Cardiac muscle cell (in vitro differentiated cells and primary cell): Measurements from ENCODE around the gene EED. TPM values are rescaled to one million over a fixed set of nuclear protein-coding genes. Genes with fewer than 3 reads are reported as not detected.
"Not testable (repeated sequence)": the region's sequence is repeated elsewhere in the genome, so short reads cannot be mapped to it uniquely, and the experiment has no call there.

Experiments used
- DNase-seq, 2 donors: peaks; one replicate each; pipeline versions ENCODE4 v3.0.0 to v3.0.0-alpha.2; 2010 to 2017; ENCODE audit warnings: low read depth in 1 of 2, low spot score in 1 of 2
- H3K27ac ChIP-seq: fragments of 200-600 bp; sonication (generic); 2 replicates; pipeline ENCODE4 v1.5.1; 2016
- H3K27me3 ChIP-seq: fragments of 200-600 bp; sonication (generic); 2 replicates; pipeline ENCODE4 v1.6.0; 2016; ENCODE audit warnings: control low read depth
- H3K36me3 ChIP-seq: fragments of 200-600 bp; sonication (generic); 2 replicates; pipeline ENCODE4 v1.5.1; 2016; ENCODE audit warnings: control low read depth
- H3K4me1 ChIP-seq: fragments of 200-600 bp; sonication (generic); 2 replicates; pipeline ENCODE4 v1.8.1; 2017; ENCODE audit warnings: low read depth, mild to moderate bottlenecking, mixed run types
- H3K4me3 ChIP-seq: fragments of 200-600 bp; sonication (generic); 2 replicates; pipeline ENCODE4 v1.5.1; 2016; ENCODE audit warnings: mild to moderate bottlenecking
- H3K9me3 ChIP-seq: fragments of 200-600 bp; sonication (generic); 2 replicates; pipeline ENCODE4 v1.5.1; 2017; ENCODE audit warnings: low read depth, mild to moderate bottlenecking, control low read depth
- polyA plus RNA-seq: library from polyadenylated mRNA; unstranded; fragments of >200 nt; fragmentation: Nextera tagmentation; extraction: Ambion mirVana; gene quantifications from 2 replicates; pipeline ENCODE4 v1.2.1, GENCODE V29; 2016
- total RNA-seq: library from RNA; depleted of rRNA; stranded (reverse); fragments of >200 nt; gene quantifications from 2 replicates; pipeline ENCODE4 v1.2.3, GENCODE V29; 2016
- TF ChIP-seq, protein P1 (sequence below): IDR thresholded peaks from 2 replicates; pipeline ENCODE4 v1.5.1; 2012; ENCODE audit warnings: low read depth, mild to moderate bottlenecking, low read length

The EED gene
- total and polyA plus RNA-seq, 2 experiments from 2014 or later, result 24.0 to 30.1 TPM

DNA sequence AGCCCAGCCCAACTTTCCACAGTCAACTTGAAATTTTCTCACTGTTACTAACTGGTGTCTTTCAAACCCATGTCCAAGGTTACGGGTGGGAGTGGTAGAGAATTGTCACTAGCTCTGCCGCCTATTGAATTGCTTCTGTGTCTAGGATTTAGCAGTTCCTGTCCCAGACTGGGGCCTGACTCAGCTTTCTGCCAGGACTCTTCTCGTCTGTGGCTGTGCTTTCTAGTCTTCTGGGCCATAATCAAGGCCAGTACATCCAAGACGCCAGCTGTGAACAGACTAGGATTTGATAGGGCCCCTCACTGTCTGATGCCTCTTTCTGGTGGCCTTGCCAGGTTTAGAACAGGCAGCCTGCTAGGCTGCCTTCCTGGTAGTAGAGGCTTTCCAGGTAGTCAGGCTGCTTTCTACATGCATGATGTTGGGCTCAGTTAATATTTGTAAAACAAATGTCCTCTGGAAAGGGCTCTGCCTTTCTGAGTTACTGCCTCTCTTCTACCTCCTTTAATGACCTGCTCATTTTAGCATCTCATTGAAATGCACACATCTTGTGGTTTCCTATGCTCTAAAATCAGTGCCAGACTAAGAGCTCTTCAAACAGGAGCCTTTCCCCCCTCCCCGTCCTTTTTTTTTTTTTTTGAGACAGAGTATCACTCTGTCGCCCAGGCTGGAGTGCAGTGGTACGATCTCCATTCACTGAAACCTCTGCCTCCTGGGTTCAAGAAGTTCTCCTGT lies 44.4 kb downstream of the EED start:
- TF ChIP-seq, protein P1, sequence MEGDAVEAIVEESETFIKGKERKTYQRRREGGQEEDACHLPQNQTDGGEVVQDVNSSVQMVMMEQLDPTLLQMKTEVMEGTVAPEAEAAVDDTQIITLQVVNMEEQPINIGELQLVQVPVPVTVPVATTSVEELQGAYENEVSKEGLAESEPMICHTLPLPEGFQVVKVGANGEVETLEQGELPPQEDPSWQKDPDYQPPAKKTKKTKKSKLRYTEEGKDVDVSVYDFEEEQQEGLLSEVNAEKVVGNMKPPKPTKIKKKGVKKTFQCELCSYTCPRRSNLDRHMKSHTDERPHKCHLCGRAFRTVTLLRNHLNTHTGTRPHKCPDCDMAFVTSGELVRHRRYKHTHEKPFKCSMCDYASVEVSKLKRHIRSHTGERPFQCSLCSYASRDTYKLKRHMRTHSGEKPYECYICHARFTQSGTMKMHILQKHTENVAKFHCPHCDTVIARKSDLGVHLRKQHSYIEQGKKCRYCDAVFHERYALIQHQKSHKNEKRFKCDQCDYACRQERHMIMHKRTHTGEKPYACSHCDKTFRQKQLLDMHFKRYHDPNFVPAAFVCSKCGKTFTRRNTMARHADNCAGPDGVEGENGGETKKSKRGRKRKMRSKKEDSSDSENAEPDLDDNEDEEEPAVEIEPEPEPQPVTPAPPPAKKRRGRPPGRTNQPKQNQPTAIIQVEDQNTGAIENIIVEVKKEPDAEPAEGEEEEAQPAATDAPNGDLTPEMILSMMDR, result no peak
- H3K27ac ChIP-seq, result no peak overlapping the region
- H3K4me3 ChIP-seq, result no peak overlapping the region
- peak in 1 of 2 donors; percentile 6 for DNase-seq
- no peaks in the 10 kb centered on the region for H3K9me3 ChIP-seq
- no peaks in the 10 kb centered on the region for H3K27me3 ChIP-seq
- no peaks in the 10 kb centered on the region for H3K36me3 ChIP-seq
- no peaks in the 10 kb centered on the region for H3K4me1 ChIP-seq

DNA sequence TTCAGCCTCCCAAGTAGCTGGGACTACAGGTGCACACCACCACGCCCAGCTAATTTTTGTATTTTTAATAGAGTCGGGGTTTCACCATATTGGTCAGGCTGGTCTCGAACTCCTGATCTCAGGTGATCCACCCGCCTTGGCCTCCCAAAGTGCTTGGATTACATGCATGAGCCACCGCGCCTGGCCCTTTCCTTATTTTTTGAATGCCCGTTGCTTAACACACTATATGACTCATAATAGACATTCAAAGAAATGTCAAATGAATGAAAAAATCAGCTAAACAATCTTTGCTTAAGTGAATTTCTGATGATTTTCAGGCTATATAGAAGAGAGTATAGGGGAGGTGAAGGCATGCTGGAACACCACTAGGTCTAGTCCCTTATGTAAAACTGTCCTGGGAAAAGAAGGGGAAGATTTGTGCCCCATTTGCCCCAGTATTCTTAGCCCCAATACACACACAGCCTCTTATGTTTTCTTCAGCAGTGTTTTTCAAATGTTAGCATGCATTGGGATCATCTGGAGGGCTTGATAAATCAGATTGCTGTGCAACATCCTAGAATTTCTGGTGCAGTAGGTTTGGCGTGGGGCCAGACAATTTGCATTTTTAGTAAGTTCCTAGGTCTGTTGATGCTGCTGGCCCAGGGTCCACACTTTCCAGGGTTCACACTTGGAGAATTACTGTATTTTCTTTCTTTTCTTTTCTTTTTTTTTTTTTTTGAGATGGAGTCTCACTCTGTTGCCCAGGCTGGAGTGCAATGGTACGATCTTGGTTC lies 45.1 kb downstream of the EED start:
- not testable (repeated sequence) for H3K27ac ChIP-seq, H3K27me3 ChIP-seq, H3K4me3 ChIP-seq

DNA sequence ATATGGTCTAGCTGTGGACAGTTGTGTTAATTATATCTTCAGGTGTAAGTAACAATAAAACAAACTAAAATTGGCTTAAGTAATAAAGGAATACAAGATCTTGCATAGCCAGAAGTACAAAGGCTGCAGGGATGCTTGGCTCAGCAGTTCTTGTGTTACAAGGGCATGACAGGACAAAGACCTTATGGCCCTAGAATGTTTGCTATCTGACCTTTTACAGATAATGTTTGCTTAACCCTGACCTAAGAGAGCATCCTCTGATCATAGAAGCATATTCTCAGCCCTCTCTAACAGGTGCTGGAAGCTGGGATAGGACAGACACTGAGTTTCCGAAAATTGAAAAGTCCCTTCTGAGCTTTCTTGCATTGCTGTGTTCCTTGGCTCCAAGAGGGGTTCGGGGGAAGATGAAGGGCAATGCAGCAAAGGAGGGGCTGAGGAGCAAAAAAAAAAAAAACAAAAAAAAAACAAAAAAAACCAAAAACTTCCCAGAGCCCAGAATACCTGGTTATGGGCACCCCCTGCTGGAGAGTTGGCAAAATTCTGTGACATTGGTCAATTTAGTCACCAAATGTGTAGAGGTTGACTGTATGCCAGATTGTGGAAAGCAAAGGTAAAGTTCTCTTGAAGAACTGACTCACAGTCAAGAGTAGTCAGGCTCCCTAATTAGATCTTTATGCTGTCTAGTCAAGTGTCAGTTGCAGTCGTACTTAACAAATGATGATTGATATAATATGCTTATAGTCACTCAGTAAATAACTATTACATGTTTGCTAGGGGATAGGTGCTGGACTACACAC lies 47.1 kb downstream of the EED start:
- H3K27ac ChIP-seq, result no peak overlapping the region
- peak; percentile 63 to 64 for DNase-seq
- no peak overlapping the region for H3K4me3 ChIP-seq
- TF ChIP-seq, protein P1, result peak; percentile 66
- no peaks in the 10 kb centered on the region for H3K36me3 ChIP-seq
- no peaks in the 10 kb centered on the region for H3K4me1 ChIP-seq
- H3K27me3 ChIP-seq, result no peaks in the 10 kb centered on the region
- H3K9me3 ChIP-seq, result no peaks in the 10 kb centered on the region

More for the DNA sequence above, 45.1 kb downstream of the EED start:
- not testable (repeated sequence) for H3K36me3 ChIP-seq, H3K4me1 ChIP-seq, H3K9me3 ChIP-seq
- peak in 1 of 2 donors; percentile 29 for DNase-seq

DNA sequence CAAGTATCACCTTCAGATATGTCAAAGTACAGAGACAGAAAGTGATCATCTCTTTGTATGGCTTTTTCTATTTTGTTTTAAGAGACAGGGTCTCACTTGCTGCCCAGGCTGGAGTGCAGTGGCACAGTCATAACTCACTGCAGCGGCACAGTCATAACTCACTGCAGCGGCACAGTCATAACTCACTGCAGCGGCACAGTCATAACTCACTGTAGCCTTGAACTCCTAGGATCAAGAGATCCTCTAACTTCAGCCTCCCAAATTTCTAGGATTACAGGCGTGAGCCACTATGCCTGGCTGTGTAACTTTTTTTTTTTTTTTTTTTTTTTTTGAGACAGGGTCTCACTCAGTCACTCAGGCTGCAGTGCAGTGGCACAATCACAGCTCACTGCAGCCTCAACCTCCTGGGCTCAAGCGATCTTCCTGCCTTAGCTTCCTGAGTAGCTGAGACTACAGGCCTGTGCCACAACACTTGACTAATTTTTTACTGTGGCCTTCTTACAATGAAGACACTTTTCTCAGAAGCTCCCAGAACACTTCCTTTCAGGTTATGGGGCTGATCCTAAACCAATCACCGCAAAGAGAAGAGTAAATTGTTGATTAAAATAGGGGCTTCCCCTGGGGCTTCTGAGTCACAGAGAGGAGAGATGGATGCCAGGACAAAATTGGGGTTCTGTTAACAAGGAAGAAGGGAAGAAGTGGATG lies 48.5 kb downstream of the EED start:
- no peaks in the 10 kb centered on the region for H3K27me3 ChIP-seq
- H3K4me3 ChIP-seq, result no peak overlapping the region
- DNase-seq, result no peak
- H3K27ac ChIP-seq, result no peak overlapping the region
- no peaks in the 10 kb centered on the region for H3K4me1 ChIP-seq
- H3K36me3 ChIP-seq, result no peaks in the 10 kb centered on the region
- TF ChIP-seq, protein P1, result no peak
- H3K9me3 ChIP-seq, result no peaks in the 10 kb centered on the region

DNA sequence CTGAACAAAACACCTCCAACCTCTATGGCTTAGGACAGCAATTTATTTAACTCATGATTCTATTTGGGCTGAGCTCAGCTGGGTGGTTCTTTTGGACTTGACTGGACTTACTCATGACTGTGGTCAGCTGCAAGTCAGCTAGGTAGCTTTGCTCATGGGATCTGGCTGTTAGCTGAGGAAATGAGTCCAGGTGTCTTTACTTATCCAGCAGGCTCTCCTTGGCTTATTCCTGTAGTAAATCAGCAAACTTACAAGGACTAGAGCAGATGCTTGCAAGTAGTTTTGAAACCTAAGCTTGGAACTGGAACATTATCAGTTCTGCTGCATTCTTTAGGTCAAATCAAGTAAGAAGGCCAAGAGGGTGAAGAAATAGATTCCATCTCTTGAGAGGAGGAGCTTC lies 49.5 kb downstream of the EED start:
- no peak for DNase-seq
- no peak overlapping the region for H3K4me3 ChIP-seq
- H3K4me1 ChIP-seq, result no peaks in the 10 kb centered on the region

More for the DNA sequence above, 49.5 kb downstream of the EED start:
- H3K27me3 ChIP-seq, result no peaks in the 10 kb centered on the region
- H3K36me3 ChIP-seq, result no peaks in the 10 kb centered on the region
- no peak overlapping the region for H3K27ac ChIP-seq
- H3K9me3 ChIP-seq, result no peaks in the 10 kb centered on the region
- TF ChIP-seq, protein P1, result no peak
